HG03565 (cell line): ENCODE data around the gene C2orf74.
"Not testable (repeated sequence)": the region's sequence is repeated elsewhere in the genome, so short reads cannot be mapped to it uniquely, and the experiment has no call there.

ENCODE experiments used
- ATAC-seq: cut with Tn5 transposase; IDR thresholded peaks from one replicate; pipeline ENCODE4 v1.9.1; 2021; ENCODE audit warnings: mild to moderate bottlenecking, moderate library complexity; ENCODE audit not compliant: unreplicated experiment

C2orf74 gene

DNA sequence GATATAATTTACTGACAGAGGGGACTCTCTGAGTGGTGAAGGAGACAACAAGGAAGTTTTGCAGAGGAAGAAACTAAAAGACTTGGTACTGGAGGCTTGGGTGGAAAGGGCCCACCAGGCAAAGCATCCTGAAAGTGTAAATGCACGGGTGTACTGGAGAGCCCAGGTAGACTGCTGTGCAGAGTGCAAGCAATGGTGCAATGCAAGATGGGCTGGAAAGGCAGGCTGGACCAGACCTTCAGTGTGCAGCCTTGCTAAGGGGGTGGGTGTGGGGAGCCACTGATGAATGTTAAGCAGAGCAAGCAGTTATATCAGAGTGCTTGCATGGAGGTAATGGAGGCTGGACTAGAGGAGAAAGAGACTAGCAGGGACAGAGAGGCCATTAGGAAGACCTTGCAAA, 10.7 kb downstream of the C2orf74 start:
- ATAC-seq: no peak

DNA sequence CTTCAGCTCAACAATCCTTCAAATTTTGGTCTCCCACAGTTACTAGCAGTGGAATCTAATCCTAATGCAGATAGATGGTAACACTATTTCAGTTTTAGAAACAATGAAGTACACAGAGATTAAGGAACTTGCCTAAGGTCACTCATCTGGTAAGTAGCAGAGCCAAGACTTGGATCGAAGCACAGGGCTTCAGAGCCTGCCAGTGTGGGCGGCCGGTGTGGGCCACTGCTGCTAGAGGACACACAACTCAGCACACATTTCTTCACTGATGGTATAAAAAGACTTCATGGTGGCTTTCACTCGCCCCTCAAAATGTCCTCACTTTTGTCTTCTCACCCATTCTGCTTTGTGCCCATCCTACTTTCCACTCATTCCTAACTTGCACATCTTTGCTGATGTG, 11.1 kb downstream of the C2orf74 start:
- ATAC-seq: no peak

DNA sequence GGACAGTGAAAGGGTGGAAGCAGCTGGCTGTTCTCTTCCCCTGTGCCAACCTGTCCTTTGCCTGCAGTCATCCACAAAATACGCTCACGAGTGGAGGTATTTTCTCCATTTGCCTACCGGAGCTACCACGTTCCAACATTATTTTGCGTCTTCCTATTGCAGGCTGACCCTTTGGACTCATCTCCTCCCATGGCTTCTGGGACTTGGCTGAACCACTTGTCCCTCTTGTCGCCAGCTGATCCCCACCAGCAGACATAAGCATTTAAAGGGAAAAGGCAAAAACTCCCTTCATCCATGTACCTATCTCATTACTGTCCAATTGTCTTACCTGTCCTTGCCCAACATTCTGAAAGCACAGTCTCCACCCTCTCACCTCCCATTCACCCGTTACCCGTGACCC, 13.0 kb downstream of the C2orf74 start:
- no peak for ATAC-seq

DNA sequence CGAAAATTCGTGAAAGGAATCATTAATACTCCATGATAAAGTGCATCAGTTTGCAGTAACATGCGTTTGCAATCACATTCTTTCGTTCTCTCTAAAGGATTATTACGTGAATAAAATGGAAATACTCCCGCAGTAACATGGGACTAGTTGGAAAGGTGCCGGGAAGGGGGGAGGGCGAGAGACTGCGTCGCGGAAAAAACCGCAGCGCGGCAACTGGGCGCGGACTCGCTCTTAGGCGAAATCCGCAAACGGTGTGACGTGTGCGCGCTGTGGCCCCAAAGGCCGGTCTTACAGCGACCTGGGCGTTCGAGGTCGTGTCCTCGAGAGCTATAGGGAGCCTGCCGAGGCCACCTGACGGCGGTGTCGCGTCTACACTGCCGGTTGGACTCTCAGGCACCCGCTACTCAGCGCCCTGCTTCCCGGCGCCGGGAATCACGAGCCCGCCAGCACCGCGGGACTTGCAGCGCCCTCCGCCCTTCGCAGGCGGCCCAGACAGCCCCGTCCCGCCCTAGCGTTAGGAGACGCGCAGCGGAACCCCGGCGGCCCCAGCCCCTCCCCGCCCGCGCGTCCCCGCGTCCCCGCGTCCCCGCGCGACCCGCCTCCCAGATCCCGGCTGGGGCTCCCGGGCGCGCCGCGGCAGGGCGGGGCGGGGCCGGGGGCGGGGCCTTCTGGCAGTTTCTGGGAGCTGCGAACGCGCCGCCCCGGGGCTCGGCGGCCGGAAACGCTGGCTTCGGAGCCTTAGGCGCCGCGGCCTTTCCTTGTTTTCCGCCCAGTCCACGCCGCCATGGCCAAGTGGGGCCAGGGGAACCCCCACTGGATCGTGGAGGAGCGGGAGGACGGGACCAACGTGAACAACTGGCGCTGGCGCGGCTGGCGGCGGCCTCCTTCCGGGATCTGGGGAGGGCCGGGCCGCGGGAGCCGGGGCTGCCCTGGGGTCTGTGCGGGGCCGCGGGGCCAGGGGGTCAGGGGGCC, 15.1 kb downstream of the C2orf74 start:
- peak; percentile 65 for ATAC-seq

DNA sequence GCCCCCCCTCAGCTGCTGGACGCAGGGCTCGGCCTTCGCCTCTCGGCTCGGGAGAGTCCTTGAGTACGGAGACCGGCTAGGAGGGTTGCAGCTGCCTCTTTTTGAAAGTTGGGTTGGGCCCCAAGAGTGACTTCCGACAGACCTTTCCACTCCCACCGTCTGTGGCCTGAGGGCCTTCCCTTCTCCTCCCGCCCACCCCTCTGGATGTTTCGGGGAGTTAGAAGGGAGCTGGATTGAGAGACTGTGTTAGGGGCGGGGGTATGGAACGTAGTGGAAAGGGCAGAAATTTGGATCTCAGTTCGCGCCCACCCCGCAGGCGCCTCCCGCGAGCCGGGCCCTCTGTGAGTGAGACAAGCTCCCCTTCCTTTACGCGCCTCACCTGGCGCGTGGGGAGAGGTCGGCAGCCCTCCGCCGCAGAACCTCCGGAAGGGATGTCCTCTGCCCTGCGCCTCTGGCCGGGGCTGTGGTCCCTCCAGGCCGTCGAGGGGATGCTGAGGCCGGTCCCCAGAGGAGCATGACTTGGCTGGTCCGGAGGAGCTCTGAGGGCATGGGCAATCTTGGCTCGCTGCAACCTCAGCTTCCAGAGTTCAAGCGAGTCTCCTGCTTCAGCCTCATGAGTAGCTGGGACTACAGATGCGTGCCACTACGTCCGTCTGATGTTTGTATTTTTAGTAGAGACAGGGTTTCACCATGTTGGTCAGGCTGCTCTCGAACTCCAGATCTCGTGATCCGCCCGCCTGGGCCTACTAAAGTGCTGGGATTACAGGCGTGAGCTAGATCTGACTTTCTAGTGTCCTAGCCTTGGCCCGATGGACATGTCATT, 15.9 kb downstream of the C2orf74 start:
- ATAC-seq: no peak

DNA sequence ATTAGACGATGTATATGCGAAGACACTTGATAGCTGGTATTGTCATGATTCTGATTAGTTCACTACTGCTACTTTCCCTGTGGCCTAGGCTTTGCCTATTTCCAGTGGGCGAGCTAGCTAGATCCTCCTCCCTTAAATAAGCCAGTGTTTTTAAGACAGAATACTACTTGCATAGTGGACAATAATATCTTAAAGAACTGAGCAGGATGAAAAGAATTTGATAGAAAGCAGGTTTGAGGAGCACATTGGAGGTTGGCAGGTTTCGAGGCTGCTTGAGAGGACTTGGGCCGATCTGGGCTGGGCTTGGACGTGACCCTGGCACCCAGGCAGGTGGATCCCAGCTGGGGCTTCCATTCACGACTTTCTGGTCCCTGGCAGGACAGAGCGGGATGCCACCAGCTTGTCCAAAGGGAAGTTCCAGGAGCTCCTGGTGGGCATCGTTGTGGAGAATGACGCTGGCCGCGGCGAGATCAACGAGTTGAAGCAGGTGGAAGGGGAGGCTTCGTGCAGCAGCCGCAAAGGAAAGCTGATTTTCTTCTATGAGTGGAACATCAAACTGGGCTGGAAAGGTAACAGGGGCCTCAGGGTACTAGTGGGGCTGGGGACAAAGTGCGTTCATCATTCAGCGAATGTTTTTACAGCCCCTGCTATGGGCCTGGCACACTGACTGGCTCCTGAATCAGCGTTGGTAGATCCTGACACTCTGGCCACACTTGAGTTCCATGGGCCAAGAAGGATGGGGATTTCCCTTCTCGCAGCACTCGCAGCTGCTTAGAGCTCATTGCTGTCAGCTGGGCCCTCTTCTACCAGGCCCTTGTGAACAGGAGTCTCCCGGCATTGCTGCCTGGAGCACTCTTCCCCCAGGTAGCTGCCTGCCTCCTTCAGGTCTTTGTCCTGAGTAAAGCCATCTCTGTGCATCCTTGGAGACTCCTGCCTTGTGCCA, 16.9 kb downstream of the C2orf74 start:
- ATAC-seq: no peak

DNA sequence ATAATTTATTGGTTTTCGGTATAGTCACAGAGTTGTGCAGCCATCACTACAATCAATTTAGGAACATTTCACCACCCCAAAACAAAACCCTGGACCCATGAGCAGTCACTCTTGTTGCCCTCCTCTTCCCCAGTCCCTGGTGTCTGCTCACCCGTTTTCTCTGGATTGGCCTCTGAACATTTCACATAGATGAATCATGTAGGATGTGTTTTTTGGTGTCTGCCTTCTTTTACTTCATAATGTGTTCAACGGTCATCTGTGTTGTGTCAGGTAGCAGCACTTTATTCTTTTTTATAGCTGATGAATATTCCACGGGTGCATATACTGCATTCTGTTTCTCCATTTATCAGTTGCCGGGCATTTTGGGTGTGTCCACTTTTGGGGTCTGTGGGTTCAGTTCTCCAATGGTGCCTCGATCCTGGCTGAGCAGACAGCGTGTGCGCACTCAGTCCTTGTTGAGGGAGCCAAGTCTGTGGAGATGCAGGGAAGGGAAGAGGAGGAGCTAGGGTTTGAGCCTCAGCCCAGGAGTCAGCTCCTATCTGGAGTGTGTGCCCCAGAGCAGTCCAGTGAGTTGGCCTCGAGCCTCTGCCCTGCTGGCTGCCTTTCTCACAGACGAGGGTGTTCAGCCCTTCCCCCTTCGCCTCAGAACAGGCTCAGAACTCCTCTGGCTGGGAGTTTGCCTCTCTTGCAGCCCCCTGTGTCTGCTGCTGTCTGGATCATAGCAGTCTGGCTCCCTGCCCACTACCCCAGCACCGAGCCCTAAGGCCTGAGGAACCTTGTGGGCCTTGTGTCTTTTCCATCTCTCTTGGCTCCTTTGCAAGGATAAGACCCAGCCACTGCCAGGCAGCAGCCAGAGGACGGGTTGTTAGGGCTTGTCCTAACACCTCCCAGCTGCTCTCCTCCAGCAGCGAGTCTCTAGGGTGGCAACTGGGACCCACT, 18.0 kb downstream of the C2orf74 start:
- ATAC-seq: no peak

DNA sequence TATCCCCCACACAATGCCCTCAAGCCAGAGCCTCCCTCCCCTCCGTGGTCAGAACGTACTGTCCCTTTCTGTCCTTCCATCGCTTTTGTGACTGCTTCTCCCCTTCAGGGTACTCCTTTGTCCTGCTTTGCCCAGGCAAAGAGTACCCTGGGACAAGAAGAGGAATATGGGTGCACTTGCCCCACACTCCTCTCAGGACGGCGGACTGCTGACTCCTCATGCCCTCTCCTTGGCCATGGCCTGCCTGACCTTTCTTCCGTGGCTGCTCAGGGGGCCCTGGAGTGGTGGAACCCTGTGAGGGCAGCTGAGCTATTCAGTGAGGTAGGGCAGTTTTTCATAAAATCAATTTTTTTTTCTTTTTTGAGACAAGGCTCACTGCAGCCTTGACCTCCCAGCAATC, 18.7 kb downstream of the C2orf74 start:
- ATAC-seq: no peak

DNA sequence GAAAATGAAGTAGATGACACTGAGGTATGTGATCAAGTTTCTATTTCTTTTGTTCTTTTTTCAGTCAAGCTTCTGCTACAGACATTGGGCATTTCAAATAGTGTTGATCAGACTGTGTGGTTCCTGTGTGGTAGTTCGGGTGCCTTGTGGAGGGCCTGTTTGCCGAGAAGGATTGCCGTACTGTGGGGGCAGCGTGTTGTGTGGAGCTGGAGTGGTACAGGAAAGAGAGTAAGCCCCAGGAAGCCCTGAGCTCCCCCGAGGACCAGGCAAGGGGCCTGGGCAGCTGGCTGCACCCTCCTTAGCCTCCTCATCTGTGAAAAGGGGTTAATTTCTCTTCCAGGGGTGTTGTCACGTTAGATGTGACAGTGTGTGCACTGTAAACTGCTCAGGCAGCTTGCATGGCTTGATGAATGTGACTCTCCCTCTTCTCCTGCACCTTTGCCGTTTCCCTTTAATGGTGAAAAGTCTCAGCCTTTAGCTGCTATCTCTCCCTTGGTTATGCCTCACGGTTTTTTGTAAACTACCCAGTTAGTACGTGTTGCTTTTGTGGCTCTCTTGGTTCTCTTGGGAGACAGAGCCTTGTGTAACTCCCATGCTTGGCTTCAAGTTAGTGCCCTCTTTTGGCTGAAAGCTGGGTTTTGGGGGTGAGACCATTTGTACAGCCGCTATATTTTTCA, 19.5 kb downstream of the C2orf74 start:
- no peak for ATAC-seq

DNA sequence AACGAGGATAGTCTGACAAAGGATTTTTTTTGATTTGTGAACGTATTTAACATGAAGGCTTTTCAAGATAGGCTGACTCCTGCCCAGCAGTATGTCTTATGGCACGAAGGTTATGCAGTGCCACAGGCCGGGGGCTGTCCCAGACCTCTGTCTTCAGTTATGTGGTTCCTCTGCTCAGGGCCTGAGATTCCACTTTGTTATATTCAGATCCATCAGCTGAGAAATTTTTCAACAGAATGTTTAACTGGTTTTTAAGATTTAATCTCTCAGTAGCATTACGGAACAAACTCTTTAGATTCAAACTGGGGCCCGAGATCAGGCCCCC, 20.0 kb downstream of the C2orf74 start:
- no peak for ATAC-seq

DNA sequence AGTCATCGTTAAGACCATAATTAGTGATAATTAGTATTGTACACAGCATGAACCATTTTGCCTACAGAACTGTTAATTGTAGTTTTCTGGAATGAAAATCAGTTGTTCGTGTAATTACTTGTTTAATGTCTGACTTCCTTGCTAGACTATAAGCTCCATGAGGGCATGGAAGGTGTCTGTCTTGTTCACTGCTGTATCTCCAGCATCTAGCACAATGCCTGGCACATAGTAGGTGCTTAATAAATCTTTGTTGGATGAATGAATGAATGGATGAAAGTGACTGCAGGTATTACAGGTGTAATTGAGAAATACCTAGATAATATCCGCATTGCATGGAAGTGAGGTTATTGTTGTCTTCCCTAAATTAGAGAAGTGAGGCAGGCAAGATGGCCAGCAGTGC, 21.8 kb downstream of the C2orf74 start:
- no peak for ATAC-seq

DNA sequence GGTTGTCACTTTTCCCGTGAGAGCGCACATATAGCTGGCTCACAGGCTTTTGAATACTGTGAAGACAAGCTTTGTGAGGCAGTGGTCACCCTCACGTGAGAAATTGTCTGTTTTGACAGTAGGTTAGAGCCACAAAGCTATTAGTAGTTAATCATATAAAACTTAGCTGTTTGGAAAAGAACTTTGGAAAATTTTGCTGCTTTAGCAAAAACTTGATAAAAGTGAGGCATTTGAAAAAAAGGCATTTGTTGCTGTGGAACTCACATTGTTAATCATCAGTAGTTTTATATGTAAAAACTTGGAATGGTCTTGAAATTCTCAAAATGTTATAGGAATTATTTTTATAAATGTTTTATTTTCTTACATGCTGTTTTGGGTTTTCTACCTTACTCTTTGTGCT, 22.3 kb downstream of the C2orf74 start:
- ATAC-seq: no peak

DNA sequence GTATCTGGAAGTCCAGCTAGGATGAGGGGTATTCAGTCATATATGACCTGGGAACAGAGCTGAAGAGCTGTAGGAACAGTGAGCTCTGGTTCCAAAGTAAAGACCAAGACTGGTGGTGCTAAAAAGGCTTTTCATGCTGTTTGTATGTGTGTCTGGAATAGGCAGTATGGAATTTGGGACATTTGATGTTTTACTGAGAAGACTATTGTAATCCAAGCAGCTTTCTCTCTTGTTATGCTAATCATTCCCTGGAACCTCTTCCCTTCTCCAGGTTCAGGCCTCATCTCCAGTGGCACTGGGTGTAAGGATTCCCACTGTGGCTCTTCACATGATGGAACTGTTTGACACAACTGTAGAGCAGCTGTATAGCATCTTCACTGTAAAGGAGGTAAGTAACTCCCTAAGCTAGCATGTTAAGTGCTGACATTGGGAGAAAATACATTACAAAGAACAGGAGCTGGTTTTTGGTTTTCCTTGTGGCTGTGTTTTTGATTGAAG, 23.3 kb downstream of the C2orf74 start:
- no peak for ATAC-seq

DNA sequence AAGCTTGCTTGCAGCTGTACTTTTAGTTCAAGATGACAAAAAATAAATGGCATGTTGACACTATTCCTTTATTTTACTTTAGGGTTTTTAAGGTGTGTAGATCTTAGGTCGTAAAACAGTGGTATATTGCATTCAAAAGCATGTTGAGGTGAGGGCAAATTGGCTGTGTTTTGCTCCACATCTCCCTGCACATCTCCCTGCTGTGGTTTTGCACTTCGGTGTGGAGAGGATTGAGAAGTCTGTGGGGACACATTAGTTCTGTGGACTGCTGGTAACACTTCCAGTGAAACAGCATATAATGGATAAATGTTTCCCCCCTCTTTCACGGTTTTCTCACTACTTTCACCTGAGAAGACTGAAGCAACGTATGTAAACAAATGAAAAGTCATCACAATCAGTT, 25.1 kb downstream of the C2orf74 start:
- no peak for ATAC-seq

DNA sequence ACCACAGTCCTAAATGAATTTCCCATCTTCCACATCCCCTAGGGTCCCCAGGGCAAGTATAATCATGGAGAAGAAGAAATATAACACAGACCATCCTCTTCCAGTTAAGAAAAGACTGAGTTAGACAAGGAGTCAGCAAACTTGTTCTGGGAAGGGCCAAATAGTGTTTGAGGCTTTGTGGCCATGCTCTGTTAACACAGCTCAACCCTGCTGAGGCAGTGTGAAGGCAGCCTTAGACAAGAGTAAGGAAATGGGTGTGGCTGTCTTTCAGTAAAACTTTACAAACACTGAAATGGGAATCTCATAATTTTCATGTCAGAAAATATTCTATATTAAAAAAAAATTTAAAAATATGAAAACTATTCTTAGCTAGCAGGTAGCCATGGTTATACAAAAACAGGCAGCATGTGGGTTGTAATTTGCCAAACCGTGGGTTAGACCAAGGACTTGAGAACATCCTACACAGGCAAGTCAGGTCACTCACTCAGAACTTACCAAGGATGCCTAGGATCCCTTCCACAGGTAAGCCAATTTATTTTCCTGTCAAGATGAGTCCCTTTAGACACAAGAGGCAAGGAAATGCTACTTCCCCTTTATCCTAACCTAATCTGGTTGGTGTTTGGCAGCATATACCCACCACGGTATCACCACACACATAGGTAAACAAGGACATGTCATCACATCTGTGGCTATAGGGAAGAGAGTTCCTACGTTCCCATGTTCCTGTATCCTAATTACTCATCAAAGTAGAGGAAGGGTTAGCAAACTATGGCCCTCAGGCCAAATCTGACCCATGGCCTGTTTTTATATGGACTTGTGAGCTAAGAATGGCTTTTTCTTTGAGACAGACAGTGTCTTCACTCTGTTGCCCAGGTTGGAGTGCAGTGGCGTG, 31.9 kb downstream of the C2orf74 start:
- ATAC-seq: no peak

DNA sequence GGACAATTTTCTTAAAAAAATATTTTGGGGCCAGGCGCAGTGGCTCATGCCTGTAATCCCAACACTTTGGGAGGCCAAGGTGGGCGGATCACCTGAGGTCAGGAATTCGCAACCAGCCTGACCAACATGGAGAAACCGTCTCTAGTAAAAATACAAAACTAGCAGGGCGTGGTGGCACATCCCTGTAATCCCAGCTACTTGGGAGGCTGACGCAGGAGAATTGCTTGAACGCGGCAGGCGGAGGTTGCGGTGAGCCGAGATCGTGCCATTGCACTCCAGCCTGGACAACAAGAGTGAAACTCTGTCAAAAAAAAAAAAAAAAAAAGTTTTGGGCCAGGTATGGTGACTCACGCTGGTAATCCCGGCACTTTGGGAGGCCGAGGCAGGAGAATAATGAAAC, 32.7 kb downstream of the C2orf74 start:
- not testable (repeated sequence) for ATAC-seq

DNA sequence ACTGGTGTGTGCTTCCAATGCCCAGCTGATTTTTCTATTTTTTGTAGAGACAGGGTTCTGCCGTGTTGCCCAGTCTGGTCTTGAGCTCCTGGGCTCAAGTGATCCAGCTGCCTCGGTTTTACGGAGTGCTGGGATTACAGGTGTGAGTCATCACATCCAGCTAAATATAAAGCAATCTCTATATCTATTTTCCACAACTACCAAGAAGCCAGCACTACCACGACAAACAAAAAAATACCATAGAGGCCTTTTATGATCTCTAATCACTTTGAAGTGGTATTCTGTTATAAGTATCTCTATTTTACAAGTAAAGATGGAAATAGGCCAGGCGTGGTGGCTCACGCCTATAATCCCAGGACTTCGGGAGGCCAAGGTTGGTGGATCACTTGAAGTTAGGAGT, 34.7 kb downstream of the C2orf74 start:
- ATAC-seq: no peak

DNA sequence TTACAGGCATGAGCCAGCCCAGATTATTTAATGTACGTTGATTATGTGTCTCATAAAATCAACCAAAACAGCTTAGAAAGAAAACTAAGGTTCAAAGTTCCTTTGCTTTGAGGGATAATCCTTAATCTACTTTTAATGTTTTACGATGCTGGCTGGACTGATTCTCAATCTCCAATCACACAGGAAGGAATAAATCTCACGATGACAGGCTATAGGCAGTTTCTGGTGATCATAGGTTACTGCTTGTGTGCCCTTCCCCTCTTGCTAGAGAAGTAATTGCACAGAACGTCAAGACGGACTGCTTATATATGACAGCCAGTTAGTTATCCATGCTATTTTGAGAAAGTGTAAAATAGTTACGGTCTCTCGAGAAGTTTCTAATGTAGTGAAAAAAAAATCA, 43.1 kb downstream of the C2orf74 start:
- no peak for ATAC-seq
